Stimulated activated CD8-positive, alpha-beta memory T cell treated with anti-CD3 and anti-CD28 coated beads, Interleukin-4, amount 100 ng/mL, for 1 hour (primary cell): ENCODE data around the gene PCNX3.

Experiments
- DNase-seq, 2 donors: peaks; one replicate each; pipeline ENCODE4 v3.0.0-alpha.2; 2020; ENCODE audit warnings: low read depth in 2 of 2, low spot score in 1 of 2

Gene PCNX3

GRCh38 chr11:65618763-65619162 lies 3.2 kb downstream of the PCNX3 start:
- no peak for DNase-seq

GRCh38 chr11:65619281-65619928 lies 3.8 kb downstream of the PCNX3 start:
- DNase-seq = no peak

- DNase-seq = no peak
These were observed 5.1 kb downstream of the PCNX3 start for GRCh38 chr11:65620666-65621065.

- no peak for DNase-seq
These were observed 5.9 kb downstream of the PCNX3 start for GRCh38 chr11:65621460-65621859.

- DNase-seq = no peak
These were observed 6.4 kb downstream of the PCNX3 start for GRCh38 chr11:65622011-65622410.

GRCh38 chr11:65623177-65623576 lies 7.6 kb downstream of the PCNX3 start:
- no peak for DNase-seq

GRCh38 chr11:65623852-65624616 lies 8.5 kb downstream of the PCNX3 start:
- no peak for DNase-seq

GRCh38 chr11:65624931-65625627 lies 9.5 kb downstream of the PCNX3 start:
- DNase-seq = no peak

- DNase-seq = no peak
These were observed 10.2 kb downstream of the PCNX3 start for GRCh38 chr11:65625628-65626342.

GRCh38 chr11:65627202-65627601 lies 11.6 kb downstream of the PCNX3 start:
- DNase-seq = no peak

- no peak for DNase-seq
These were observed 14.0 kb downstream of the PCNX3 start for GRCh38 chr11:65629579-65629978.

- DNase-seq = no peak
These were observed 14.6 kb downstream of the PCNX3 start for GRCh38 chr11:65630215-65630614.

GRCh38 chr11:65633390-65634108 lies 18.0 kb downstream of the PCNX3 start:
- DNase-seq = no peak

GRCh38 chr11:65634109-65634436 lies 18.5 kb downstream of the PCNX3 start:
- no peak for DNase-seq

GRCh38 chr11:65634440-65634839 lies 18.9 kb downstream of the PCNX3 start:
- no peak for DNase-seq

GRCh38 chr11:65634905-65635731 lies 19.5 kb downstream of the PCNX3 start:
- no peak for DNase-seq

GRCh38 chr11:65636108-65637031 lies 20.8 kb downstream of the PCNX3 start:
- DNase-seq = no peak

- DNase-seq = no peak
These were observed 21.5 kb downstream of the PCNX3 start for GRCh38 chr11:65637032-65637557.
